Measurements from ENCODE around the gene NTN3. TPM values are rescaled to one million over a fixed set of nuclear protein-coding genes. Genes with fewer than 3 reads are reported as not detected.

NTN3 gene
- total and polyA plus RNA-seq, 9 donors, result 0.12 to 0.34 (median 0.19) TPM; not detected in 5

- Histone ChIP-seq H3K27ac (peak overlapping the region in 1 of 2 donors; percentile 96), H3K4me1 (ENCODE audit: insufficient read depth) (peaks cover 30% of the 10 kb centered on the region), H3K27me3 (no peaks in the 10 kb centered on the region), H3K4me3 (peak overlapping the region; percentile 92), H3K36me3 (no peaks in the 10 kb centered on the region), H3K9me3 (no peaks in the 10 kb centered on the region)
- 21 to 26% (median 21%) methylated on average over 14 of the region's 14 CpGs for WGBS, 3 donors
- intact Hi-C loops (cut with DNase I), result no loop called here
- TF ChIP-seq CTCF (IDR thresholded peaks at IDR 0.05) (no peak), POLR2A (IDR thresholded peaks at IDR 0.05) (no peak), EP300 (IDR thresholded peaks at IDR 0.05) (no peak)
- DNase-seq, result peak in 4 of 5 donors; percentile 7 to 38 (median 26)
These were observed 44.2 kb downstream of the NTN3 start for GRCh38 chr16:2515180-2515851.

- Histone ChIP-seq H3K4me1 (ENCODE audit: insufficient read depth) (peaks cover 35% of the 10 kb centered on the region), H3K36me3 (no peaks in the 10 kb centered on the region), H3K27me3 (no peaks in the 10 kb centered on the region), H3K4me3 (no peak overlapping the region), H3K27ac (no peak overlapping the region), H3K9me3 (no peaks in the 10 kb centered on the region)
- intact Hi-C loops (cut with DNase I), result no loop called here
- peak in 1 of 5 donors; percentile 39 for DNase-seq
- TF ChIP-seq EP300 (IDR thresholded peaks at IDR 0.05) (no peak), POLR2A (IDR thresholded peaks at IDR 0.05) (no peak), CTCF (IDR thresholded peaks at IDR 0.05) (no peak)
- 66 to 70% (median 67%) methylated on average over 11 of the region's 11 CpGs for WGBS, 3 donors
These were observed 45.5 kb downstream of the NTN3 start for GRCh38 chr16:2516391-2517240.

- H3K36me3 ChIP-seq, result no peaks in the 10 kb centered on the region
- H3K27me3 ChIP-seq, result no peaks in the 10 kb centered on the region
- TF ChIP-seq EP300 (IDR thresholded peaks at IDR 0.05) (no peak), CTCF (IDR thresholded peaks at IDR 0.05) (no peak), POLR2A (IDR thresholded peaks at IDR 0.05) (no peak)
- 67 to 71% (median 67%) methylated on average over 12 of the region's 12 CpGs for WGBS, 3 donors
- no peak overlapping the region for H3K27ac ChIP-seq
- no peak overlapping the region for H3K4me3 ChIP-seq
- H3K4me1 ChIP-seq (ENCODE audit: insufficient read depth), result peaks cover 35% of the 10 kb centered on the region
- intact Hi-C loops (cut with DNase I), result no loop called here
- DNase-seq, result peak in 2 of 5 donors; percentile 10 to 16
- H3K9me3 ChIP-seq, result no peaks in the 10 kb centered on the region
These were observed 47.0 kb downstream of the NTN3 start for GRCh38 chr16:2517954-2518605.
